ENCODE measurements around the gene GALK2. TPM values are rescaled to one million over a fixed set of nuclear protein-coding genes. Genes with fewer than 3 reads are reported as not detected.
A peak's percentile ranks its signal among the peaks of the same experiment; 100 is the strongest.

The GALK2 gene
- polyA plus RNA-seq, 2 of the 4 experiments (the other 2 are of a cell fraction), result 26.8 to 40.5 TPM

- POLR2A ChIA-PET, result no interaction called here
Measured at GRCh38 chr15:49232236-49232806, 62.3 kb downstream of the GALK2 start.

GRCh38 chr15:49235446-49236124, 65.5 kb downstream of the GALK2 start:
- H3K9me3 ChIP-seq, result no peaks in the 10 kb centered on the region
- ATAC-seq, result peak in 1 of 2 experiments; percentile 85; a peak in 3 of 6 replicates
- ChIA-PET CTCF (interaction anchor here (0.5 to 3.3 kb wide), 25 partner anchors 10 to 1080 kb away, joined by 3 to 41 read pairs (median 5); no protein-coding TSS in a partner anchor), POLR2A (interaction anchor here (0.5 to 1.0 kb wide), 2 partner anchors 816 to 931 kb away, joined by 3 read pairs; no protein-coding TSS in a partner anchor)
- no peak for FAIRE-seq
- peak overlapping the region in 1 of 2 experiments; percentile 50; a peak in 2 of 6 replicates for H3K27ac ChIP-seq
- H3K4me3 ChIP-seq, result no peak overlapping the region
- WGBS (ENCODE audit: missing lambda C conversion rate), result 47% methylated on average over 3 of the region's 3 CpGs
- peak in 1 of 2 experiments; percentile 56 for DNase-seq (ENCODE audit: low read depth in 1 of 2, low spot score in 1 of 2)
- H3K4me2 ChIP-seq, result no peak overlapping the region
- peaks cover 9% of the 10 kb centered on the region for H3K4me1 ChIP-seq
- no peak for TF ChIP-seq HEYL (CRISPR knock-in tag; IDR thresholded peaks at IDR 0.05)
- no peak for TF ChIP-seq NR3C1 (IDR thresholded peaks at IDR 0.05)
- no peak for TF ChIP-seq TP53 (CRISPR knock-in tag; IDR thresholded peaks at IDR 0.05)
- TF ChIP-seq PBX3 (IDR thresholded peaks at IDR 0.05), result no peak
- no peak for TF ChIP-seq BCL3 (IDR thresholded peaks at IDR 0.05)
- peak; percentile 78 to 82 for TF ChIP-seq RAD21 (conservative IDR thresholded peaks at IDR 0.05 in 1 of 2, IDR thresholded peaks at IDR 0.05 in 1 of 2)
- no peak for TF ChIP-seq ZSCAN20 (CRISPR knock-in tag; IDR thresholded peaks at IDR 0.05)
- TF ChIP-seq NPAS2 (CRISPR knock-in tag; IDR thresholded peaks at IDR 0.05; ENCODE audit: borderline replicate concordance), result no peak
- no peak for TF ChIP-seq ZNF302 (CRISPR knock-in tag; IDR thresholded peaks at IDR 0.05)
- no peak for TF ChIP-seq PHF8 (IDR thresholded peaks at IDR 0.05; ENCODE audit: borderline replicate concordance, low read depth)
- no peak for TF ChIP-seq EP300 (IDR thresholded peaks at IDR 0.05)
- TF ChIP-seq HES2 (IDR thresholded peaks at IDR 0.05), result no peak
- TF ChIP-seq HOXB5 (CRISPR knock-in tag; IDR thresholded peaks at IDR 0.05), result no peak
- TF ChIP-seq NFE2L2 (conservative IDR thresholded peaks at IDR 0.05; ENCODE audit: low read length), result no peak
- peak; percentile 70 for TF ChIP-seq SMC3 (IDR thresholded peaks at IDR 0.05)
- TF ChIP-seq RARB (CRISPR knock-in tag; IDR thresholded peaks at IDR 0.05), result no peak
- TF ChIP-seq MAZ (IDR thresholded peaks at IDR 0.05; ENCODE audit: borderline replicate concordance, low read depth, low read length), result no peak
- no peak for TF ChIP-seq ATOH8 (CRISPR knock-in tag; IDR thresholded peaks at IDR 0.05; ENCODE audit: low read depth)
- TF ChIP-seq CTCF (IDR thresholded peaks at IDR 0.05), result peak; percentile 67
- no peak for TF ChIP-seq REST (IDR thresholded peaks at IDR 0.05)
- no peak for TF ChIP-seq MAX (IDR thresholded peaks at IDR 0.05)
- no peak for TF ChIP-seq POLR2AphosphoS2 (conservative IDR thresholded peaks at IDR 0.05; ENCODE audit: low read length)

More at GRCh38 chr15:49232236-49232806, 62.3 kb downstream of the GALK2 start:
- Histone ChIP-seq H3K4me2 (peak overlapping the region; percentile 33; the same call in 2 of the 3 replicates), H3K4me3 (no peak overlapping the region), H3K9me3 (no peaks in the 10 kb centered on the region), H3K4me1 (peaks cover 9% of the 10 kb centered on the region), H3K27ac (no peak overlapping the region)
- CTCF ChIA-PET, result no interaction called here
- FAIRE-seq (no peak), DNase-seq (ENCODE audit: low read depth in 1 of 2, low spot score in 1 of 2) (no peak), ATAC-seq (no peak)
- TF ChIP-seq MYC (IDR thresholded peaks at IDR 0.05; ENCODE audit: borderline replicate concordance, low read length) (no peak), CEBPB (IDR thresholded peaks at IDR 0.05) (no peak), ATOH8 (CRISPR knock-in tag; IDR thresholded peaks at IDR 0.05; ENCODE audit: low read depth) (no peak)
- 83% methylated on average over 2 of the region's 2 CpGs for WGBS (ENCODE audit: missing lambda C conversion rate)
